Esophagus squamous epithelium (tissue), 4 donors: ENCODE results near the gene BBS2.

Source experiments
- CTCF ChIP-seq, 6 experiments: fragments of 450-650 bp in 4 of 6; fragments of 200-600 bp in 2 of 6; sonication (generic) in 2 of 6; IDR thresholded peaks; one replicate each; pipeline ENCODE4 v1.5.1; 2016 to 2019; ENCODE audit warnings: antibody characterized with exemption in 6 of 6, mild to moderate bottlenecking in 4 of 6, moderate library complexity in 4 of 6
- POLR2A ChIP-seq, 4 donors: fragments of 450-650 bp; IDR thresholded peaks; one replicate each; pipeline ENCODE4 v1.6.1; 2017; ENCODE audit warnings: antibody characterized with exemption in 4 of 4, mild to moderate bottlenecking in 4 of 4, moderate library complexity in 3 of 4

GRCh38 chr16:56547949-56548567, 28.2 kb upstream of the BBS2 start:
- TF ChIP-seq POLR2A (IDR thresholded peaks at IDR 0.05), result no peak
- no peak for TF ChIP-seq CTCF (IDR thresholded peaks at IDR 0.05)
